Fibroblast of villous mesenchyme (primary cell): ENCODE measurements around the gene SMURF1. TPM values are rescaled to one million over a fixed set of nuclear protein-coding genes. Genes with fewer than 3 reads are reported as not detected.

Source experiments
- DNase-seq: peaks from one replicate; pipeline ENCODE4 v3.0.0-alpha.2; 2010; ENCODE audit warnings: low read depth
- H3K4me3 ChIP-seq: 2 replicates; pipeline ENCODE4 v1.5.1; 2011; ENCODE audit warnings: low read depth, mild to moderate bottlenecking, low read length
- total RNA-seq: library from RNA; depleted of rRNA; stranded (reverse); fragments of >200 nt; gene quantifications from 2 replicates; pipeline ENCODE4 v1.2.3, GENCODE V29; 2012
- TF ChIP-seq, protein P1 (sequence below): IDR thresholded peaks from 2 replicates; pipeline ENCODE4 v1.5.1; 2012; ENCODE audit warnings: low read depth, mild to moderate bottlenecking, low read length; ENCODE audit not compliant: insufficient read depth

The SMURF1 gene
- total RNA-seq, 1 donor = 29.8 TPM

DNA sequence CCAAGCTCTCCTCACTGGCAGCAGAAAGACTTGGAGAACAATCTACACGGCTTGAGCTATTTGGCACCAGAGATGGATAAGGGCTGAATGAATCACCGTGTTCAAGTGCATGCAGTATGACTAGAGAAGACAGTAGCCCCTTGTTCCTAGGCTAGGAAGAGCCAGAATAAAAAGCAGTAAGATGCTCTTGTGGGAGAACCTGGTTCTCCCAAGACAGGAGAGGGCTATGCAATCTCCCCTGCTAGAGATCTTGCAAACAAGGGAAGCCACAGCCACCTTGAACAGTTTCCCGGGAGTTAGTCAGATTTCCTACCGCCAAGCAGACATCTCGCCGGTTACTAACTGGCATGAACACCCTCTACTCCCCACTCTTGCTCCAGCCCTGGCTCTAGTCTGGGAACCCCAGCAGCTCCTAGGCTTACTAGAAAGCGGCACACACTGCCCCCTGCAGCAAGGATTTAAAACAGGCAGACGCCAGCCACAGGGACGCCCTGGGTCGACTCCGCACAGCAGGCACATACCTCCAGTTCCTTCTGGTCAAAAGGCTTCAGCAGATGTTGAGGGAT lies 107.3 kb downstream of the SMURF1 start:
- TF ChIP-seq, protein P1, sequence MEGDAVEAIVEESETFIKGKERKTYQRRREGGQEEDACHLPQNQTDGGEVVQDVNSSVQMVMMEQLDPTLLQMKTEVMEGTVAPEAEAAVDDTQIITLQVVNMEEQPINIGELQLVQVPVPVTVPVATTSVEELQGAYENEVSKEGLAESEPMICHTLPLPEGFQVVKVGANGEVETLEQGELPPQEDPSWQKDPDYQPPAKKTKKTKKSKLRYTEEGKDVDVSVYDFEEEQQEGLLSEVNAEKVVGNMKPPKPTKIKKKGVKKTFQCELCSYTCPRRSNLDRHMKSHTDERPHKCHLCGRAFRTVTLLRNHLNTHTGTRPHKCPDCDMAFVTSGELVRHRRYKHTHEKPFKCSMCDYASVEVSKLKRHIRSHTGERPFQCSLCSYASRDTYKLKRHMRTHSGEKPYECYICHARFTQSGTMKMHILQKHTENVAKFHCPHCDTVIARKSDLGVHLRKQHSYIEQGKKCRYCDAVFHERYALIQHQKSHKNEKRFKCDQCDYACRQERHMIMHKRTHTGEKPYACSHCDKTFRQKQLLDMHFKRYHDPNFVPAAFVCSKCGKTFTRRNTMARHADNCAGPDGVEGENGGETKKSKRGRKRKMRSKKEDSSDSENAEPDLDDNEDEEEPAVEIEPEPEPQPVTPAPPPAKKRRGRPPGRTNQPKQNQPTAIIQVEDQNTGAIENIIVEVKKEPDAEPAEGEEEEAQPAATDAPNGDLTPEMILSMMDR = peak; percentile 37
- DNase-seq = peak; percentile 18
- no peak overlapping the region for H3K4me3 ChIP-seq

DNA sequence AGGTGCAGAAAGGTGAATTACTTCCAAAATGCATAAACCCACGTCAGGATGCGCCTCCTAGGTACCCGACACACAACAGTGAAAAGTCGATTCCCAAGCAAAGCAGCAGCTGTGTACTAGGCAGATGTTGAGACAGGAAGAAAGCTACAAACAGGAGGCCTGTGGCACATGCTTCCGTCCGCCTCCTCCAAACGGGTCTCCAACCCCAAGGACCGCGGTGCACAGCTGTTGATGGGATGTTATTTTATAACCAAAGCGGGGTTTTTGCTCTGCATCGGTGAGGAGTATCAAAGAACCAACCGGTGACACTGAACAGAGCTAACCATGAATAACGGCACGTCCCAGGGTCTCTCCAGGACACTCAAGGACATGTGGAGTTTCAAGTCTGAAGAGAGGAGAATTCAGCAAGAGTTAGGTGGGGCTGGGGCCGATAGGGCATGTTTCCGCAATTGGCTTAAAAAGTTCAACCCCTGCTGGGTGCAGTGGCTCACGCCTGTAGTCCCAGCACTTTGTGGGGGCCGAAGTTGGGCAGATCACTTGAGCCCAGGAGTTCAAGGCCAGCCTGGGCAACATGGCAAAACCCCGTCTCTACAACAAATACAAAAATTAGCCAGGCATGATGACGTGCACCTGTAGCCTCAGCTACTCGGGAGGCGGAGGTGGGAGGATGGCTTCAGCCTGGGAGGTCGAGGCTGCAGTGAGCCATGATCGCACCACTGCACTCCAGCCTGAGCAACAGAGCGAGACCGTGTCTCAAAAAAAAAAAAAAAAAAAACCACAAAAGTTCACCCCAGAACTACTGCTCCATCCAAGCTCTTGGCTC lies 108.0 kb downstream of the SMURF1 start:
- DNase-seq = no peak
- TF ChIP-seq, protein P1 = no peak
- H3K4me3 ChIP-seq = no peak overlapping the region

DNA sequence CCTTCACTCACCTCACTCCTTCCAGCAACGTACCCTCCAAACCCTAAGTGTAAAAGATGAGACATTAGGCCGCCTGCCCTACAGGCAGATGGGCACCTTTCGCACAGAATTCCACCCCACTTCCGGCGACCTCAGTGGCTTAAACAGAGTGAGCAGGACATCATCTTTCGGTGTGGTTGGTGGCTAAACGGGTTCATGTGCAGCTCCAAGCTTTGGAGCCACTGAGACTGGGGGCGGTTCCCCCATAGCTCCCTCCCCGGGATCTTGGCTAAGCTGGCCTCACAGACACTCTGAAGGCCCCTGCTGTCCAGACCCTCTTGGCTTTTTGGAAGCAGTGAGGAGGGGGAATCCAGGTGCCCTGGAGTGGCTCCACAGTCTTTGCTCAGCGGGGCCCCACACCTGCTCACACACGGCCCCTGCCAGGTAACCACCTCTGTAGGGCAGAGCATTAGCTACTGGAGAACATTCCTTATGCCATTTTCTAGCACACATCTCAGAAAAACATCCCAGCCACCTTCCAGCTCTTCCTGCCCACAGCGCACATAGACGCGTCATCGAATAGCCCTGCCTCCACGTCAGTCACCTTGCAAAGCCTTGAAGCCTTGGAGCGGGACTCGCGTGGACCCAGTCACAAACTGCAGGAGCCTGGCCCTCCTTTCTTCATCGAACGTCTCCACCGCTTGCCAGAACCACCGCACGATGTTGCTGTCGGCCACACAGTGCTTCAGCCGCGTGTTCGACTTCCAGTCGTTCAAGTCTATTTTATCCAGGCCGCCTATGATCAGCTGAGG lies 108.8 kb downstream of the SMURF1 start:
- H3K4me3 ChIP-seq = no peak overlapping the region
- no peak for DNase-seq
- TF ChIP-seq, protein P1 = no peak

DNA sequence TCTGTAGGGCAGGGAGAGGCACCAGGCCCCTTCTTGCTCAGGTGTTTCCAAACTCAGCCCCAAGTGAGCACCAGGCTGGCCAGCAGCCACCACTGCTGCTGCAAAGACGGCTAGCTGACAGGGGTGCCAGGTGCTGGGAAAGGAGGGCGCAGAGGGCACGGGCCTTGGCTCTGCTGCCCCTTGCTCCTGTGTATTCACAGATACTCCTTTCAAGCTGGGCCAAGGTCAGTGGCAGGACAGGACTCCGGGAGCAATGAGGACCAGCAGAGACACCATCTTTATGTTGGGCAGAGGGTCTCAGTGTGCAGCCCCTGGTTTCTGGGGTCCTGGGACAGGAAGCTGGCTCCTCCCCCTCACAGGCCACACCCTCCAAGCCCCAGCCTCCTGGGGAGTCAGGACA lies 110.1 kb downstream of the SMURF1 start:
- DNase-seq = no peak
- TF ChIP-seq, protein P1 = no peak

DNA sequence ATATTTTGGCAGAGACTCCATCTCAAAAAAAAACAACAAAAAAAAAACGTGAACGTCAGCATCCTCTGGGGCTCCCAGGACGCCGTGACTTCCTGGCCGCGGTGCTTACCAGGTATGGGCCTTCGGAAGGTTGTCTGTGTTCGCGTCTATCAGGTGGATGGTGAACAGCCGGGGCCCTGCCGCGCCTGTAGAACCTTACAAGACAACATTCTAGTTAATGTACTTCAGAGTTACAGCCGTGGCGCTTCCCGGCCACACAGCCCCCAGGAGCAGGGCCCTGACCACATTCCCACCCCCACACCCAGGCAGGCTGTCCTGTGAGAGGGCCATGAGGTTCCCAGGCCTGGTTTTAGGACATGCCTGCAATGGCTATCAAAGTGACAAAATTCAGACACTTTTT lies 111.0 kb downstream of the SMURF1 start:
- DNase-seq = no peak
- H3K4me3 ChIP-seq = no peak overlapping the region
- TF ChIP-seq, protein P1 = no peak

More for the DNA sequence above, 110.1 kb downstream of the SMURF1 start:
- H3K4me3 ChIP-seq = no peak overlapping the region

DNA sequence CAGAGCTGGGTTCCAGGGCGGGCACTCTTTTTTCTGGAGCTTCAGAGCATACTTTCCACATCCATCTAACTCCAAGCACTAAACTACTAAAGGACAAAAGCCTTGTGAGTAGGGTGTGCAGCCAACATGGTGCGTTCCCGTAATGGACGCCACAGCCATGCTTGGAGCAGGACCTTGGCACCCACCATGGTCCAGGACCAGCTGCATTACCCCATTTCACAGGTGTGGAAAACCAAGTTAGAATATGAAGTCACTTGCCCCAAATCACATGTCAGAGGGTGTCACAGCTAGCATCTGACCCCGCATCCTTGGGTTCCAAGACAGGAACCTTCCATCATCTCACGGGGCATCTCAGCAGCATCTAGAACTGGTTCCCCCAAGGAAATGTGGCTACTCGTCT lies 112.4 kb downstream of the SMURF1 start:
- DNase-seq = no peak
- TF ChIP-seq, protein P1 = no peak
- no peak overlapping the region for H3K4me3 ChIP-seq
